Astrocyte (in vitro differentiated cells and primary cell): Measurements from ENCODE around the gene MUC3A. TPM values are rescaled to one million over a fixed set of nuclear protein-coding genes. Genes with fewer than 3 reads are reported as not detected.

Source experiments
- DNase-seq: peaks from one replicate; pipeline ENCODE4 v3.0.0-alpha.2; 2010; ENCODE audit warnings: low read depth
- FAIRE-seq: peaks from 2 replicates; lab custom pipeline; 2011; peaks lifted over from hg19 to GRCh38; lab: Jason Lieb, UNC
- H2AFZ ChIP-seq: 2 replicates; pipeline ENCODE4 v1.6.0; 2012; ENCODE audit warnings: low read depth, low read length, inconsistent platforms
- H3K27ac ChIP-seq: 2 replicates; pipeline ENCODE4 v1.5.1; 2011; ENCODE audit warnings: low read depth, low read length, inconsistent platforms
- H3K27me3 ChIP-seq: 2 replicates; pipeline ENCODE4 v1.6.0; 2011; ENCODE audit warnings: low read length, inconsistent platforms; ENCODE audit not compliant: insufficient read depth
- H3K36me3 ChIP-seq: 2 replicates; pipeline ENCODE4 v1.5.1; 2011; ENCODE audit warnings: low read length, inconsistent platforms; ENCODE audit not compliant: insufficient read depth
- H3K4me1 ChIP-seq: 2 replicates; pipeline ENCODE4 v1.5.1; 2011; ENCODE audit warnings: low read length, inconsistent platforms; ENCODE audit not compliant: insufficient read depth
- H3K4me2 ChIP-seq: 2 replicates; pipeline ENCODE4 v1.6.0; 2012; ENCODE audit warnings: low read length, inconsistent platforms
- H3K4me3 ChIP-seq: 2 replicates; pipeline ENCODE4 v1.5.1; 2011; ENCODE audit warnings: low read depth, mild to moderate bottlenecking, low read length, inconsistent platforms; ENCODE audit not compliant: insufficient read depth
- H3K79me2 ChIP-seq: 2 replicates; pipeline ENCODE4 v1.6.0; 2012; ENCODE audit warnings: mild to moderate bottlenecking, low read length, inconsistent platforms; ENCODE audit not compliant: insufficient read depth
- H3K9ac ChIP-seq: 2 replicates; pipeline ENCODE4 v1.6.0; 2012; ENCODE audit warnings: mild to moderate bottlenecking, low read length, inconsistent platforms
- H3K9me3 ChIP-seq: 2 replicates; pipeline ENCODE4 v1.5.1; 2012; ENCODE audit warnings: low read depth, mild to moderate bottlenecking, low read length, inconsistent platforms; ENCODE audit not compliant: insufficient read depth
- H4K20me1 ChIP-seq: 2 replicates; pipeline ENCODE4 v1.6.0; 2012; ENCODE audit warnings: low read length, inconsistent platforms; ENCODE audit not compliant: insufficient read depth
- H3K27ac Mint-ChIP-seq: one replicate; pipeline ENCODE4 v1.8.0; 2021; ENCODE audit warnings: mild to moderate bottlenecking, mixed read lengths; ENCODE audit not compliant: unreplicated experiment
- H3K27me3 Mint-ChIP-seq: one replicate; pipeline ENCODE4 v1.8.0; 2021; ENCODE audit warnings: low read depth, mixed read lengths; ENCODE audit not compliant: unreplicated experiment
- H3K36me3 Mint-ChIP-seq: one replicate; pipeline ENCODE4 v1.8.0; 2021; ENCODE audit warnings: low read depth, mixed read lengths; ENCODE audit not compliant: unreplicated experiment
- H3K4me1 Mint-ChIP-seq: one replicate; pipeline ENCODE4 v1.8.0; 2021; ENCODE audit warnings: low read depth, mixed read lengths; ENCODE audit not compliant: unreplicated experiment
- H3K4me3 Mint-ChIP-seq: one replicate; pipeline ENCODE4 v1.8.0; 2021; ENCODE audit warnings: mild to moderate bottlenecking, moderate library complexity, mixed read lengths; ENCODE audit not compliant: unreplicated experiment
- H3K9me3 Mint-ChIP-seq: one replicate; pipeline ENCODE4 v1.8.0; 2021; ENCODE audit warnings: mild to moderate bottlenecking, mixed read lengths; ENCODE audit not compliant: unreplicated experiment
- CTCF ChIP-seq: IDR thresholded peaks from 2 replicates; pipeline ENCODE4 v1.5.1; 2011; ENCODE audit warnings: low read depth, mild to moderate bottlenecking, inconsistent platforms, low read length, moderate library complexity; ENCODE audit not compliant: insufficient read depth
- EZH2 ChIP-seq: IDR thresholded peaks from 2 replicates; pipeline ENCODE4 v1.6.1; 2012; ENCODE audit warnings: mild to moderate bottlenecking, low read length, inconsistent platforms; ENCODE audit not compliant: insufficient read depth
- total RNA-seq: library from RNA; stranded (reverse); gene quantifications from 2 replicates; pipeline ENCODE4 v1.2.1, GENCODE V29; 2021

The MUC3A gene
- total RNA-seq, 1 donor from 2014 or later, result 0.61 TPM

- peaks cover 18% of the 10 kb centered on the region for H3K27me3 ChIP-seq
- Mint-ChIP-seq H3K27ac (no peak overlapping the region), H3K9me3 (peaks cover 2% of the 10 kb centered on the region), H3K36me3 (no peaks in the 10 kb centered on the region), H3K4me1 (no peaks in the 10 kb centered on the region), H3K4me3 (no peak overlapping the region), H3K27me3 (peaks cover 16% of the 10 kb centered on the region)
- no peak overlapping the region for H3K4me2 ChIP-seq
- TF ChIP-seq EZH2 (no peak), CTCF (no peak)
- no peaks in the 10 kb centered on the region for H3K36me3 ChIP-seq
- H4K20me1 ChIP-seq, result no peaks in the 10 kb centered on the region
- no peak overlapping the region for H3K4me3 ChIP-seq
- H3K9ac ChIP-seq, result no peak overlapping the region
- H3K9me3 ChIP-seq, result peaks cover 2% of the 10 kb centered on the region
- H3K4me1 ChIP-seq, result no peaks in the 10 kb centered on the region
- no peak for FAIRE-seq
- no peak overlapping the region for H3K27ac ChIP-seq
- H3K79me2 ChIP-seq, result no peaks in the 10 kb centered on the region
- DNase-seq, result no peak
- H2AFZ ChIP-seq, result no peak overlapping the region
Observed at GRCh38 chr7:100949933-100950443, 654 bp downstream of the MUC3A start.

GRCh38 chr7:100951172-100951571 lies 1.8 kb downstream of the MUC3A start:
- no peak overlapping the region for H3K4me2 ChIP-seq
- no peak overlapping the region for H3K4me3 ChIP-seq
- no peak overlapping the region for H3K27ac Mint-ChIP-seq
- no peaks in the 10 kb centered on the region for H3K36me3 ChIP-seq
- H3K27me3 Mint-ChIP-seq, result peaks cover 16% of the 10 kb centered on the region
- no peaks in the 10 kb centered on the region for H3K36me3 Mint-ChIP-seq
- H3K9me3 Mint-ChIP-seq, result no peaks in the 10 kb centered on the region
- DNase-seq (no peak), FAIRE-seq (no peak)
- H3K79me2 ChIP-seq, result no peaks in the 10 kb centered on the region
- H3K27ac ChIP-seq, result no peak overlapping the region
- no peak overlapping the region for H2AFZ ChIP-seq
- H3K4me1 ChIP-seq, result no peaks in the 10 kb centered on the region
- no peak overlapping the region for H3K4me3 Mint-ChIP-seq
- no peak overlapping the region for H3K9ac ChIP-seq
- TF ChIP-seq CTCF (no peak), EZH2 (no peak)
- H4K20me1 ChIP-seq, result no peaks in the 10 kb centered on the region
- H3K27me3 ChIP-seq, result peaks cover 18% of the 10 kb centered on the region
- peaks cover 2% of the 10 kb centered on the region for H3K9me3 ChIP-seq
- H3K4me1 Mint-ChIP-seq, result no peaks in the 10 kb centered on the region

- H3K36me3 Mint-ChIP-seq, result no peaks in the 10 kb centered on the region
Observed at GRCh38 chr7:100951888-100952560, 2.7 kb downstream of the MUC3A start.

More at GRCh38 chr7:100951888-100952560, 2.7 kb downstream of the MUC3A start:
- peaks cover 5% of the 10 kb centered on the region for H3K9me3 ChIP-seq
- no peaks in the 10 kb centered on the region for H3K4me1 ChIP-seq
- FAIRE-seq, result no peak
- no peaks in the 10 kb centered on the region for H3K36me3 ChIP-seq
- no peaks in the 10 kb centered on the region for H3K4me1 Mint-ChIP-seq
- H3K4me3 Mint-ChIP-seq, result no peak overlapping the region
- H3K27ac Mint-ChIP-seq, result no peak overlapping the region
- H3K9ac ChIP-seq, result no peak overlapping the region
- peaks cover 14% of the 10 kb centered on the region for H3K27me3 Mint-ChIP-seq
- H3K4me3 ChIP-seq, result no peak overlapping the region
- H2AFZ ChIP-seq, result no peak overlapping the region
- DNase-seq, result no peak
- H3K79me2 ChIP-seq, result no peaks in the 10 kb centered on the region
- TF ChIP-seq EZH2 (no peak), CTCF (no peak)
- no peaks in the 10 kb centered on the region for H3K9me3 Mint-ChIP-seq
- H3K27ac ChIP-seq, result no peak overlapping the region
- no peak overlapping the region for H3K4me2 ChIP-seq
- H3K27me3 ChIP-seq, result peaks cover 15% of the 10 kb centered on the region
- no peaks in the 10 kb centered on the region for H4K20me1 ChIP-seq
